ENCODE data around the gene UTS2R.
"Not testable (repeated sequence)": the region's sequence is repeated elsewhere in the genome, so short reads cannot be mapped to it uniquely, and the experiment has no call there.

UTS2R gene

DNA sequence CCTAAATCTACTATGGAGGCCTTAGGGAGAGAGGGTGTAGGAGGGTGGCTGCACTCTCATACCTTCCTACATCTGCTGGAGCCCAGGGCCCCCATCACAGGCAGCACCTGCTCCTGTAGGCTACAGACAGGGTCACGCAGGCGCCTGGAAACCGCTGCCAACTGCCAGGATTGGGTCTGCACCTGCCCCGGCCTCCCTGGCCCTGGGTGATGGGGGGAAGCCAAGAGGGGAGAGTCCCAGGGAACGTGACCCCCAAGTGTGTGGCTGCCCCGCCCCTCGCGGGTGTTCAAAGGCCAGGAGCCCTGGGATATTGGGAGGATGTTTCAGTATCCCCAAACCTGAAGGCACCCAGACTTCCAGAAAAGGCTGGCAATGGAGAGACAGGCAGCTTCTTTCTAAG, 18.1 kb upstream of the UTS2R start:
- no peak for DNase-seq (ENCODE audit: low read depth in 2 of 2, low spot score in 1 of 2)

DNA sequence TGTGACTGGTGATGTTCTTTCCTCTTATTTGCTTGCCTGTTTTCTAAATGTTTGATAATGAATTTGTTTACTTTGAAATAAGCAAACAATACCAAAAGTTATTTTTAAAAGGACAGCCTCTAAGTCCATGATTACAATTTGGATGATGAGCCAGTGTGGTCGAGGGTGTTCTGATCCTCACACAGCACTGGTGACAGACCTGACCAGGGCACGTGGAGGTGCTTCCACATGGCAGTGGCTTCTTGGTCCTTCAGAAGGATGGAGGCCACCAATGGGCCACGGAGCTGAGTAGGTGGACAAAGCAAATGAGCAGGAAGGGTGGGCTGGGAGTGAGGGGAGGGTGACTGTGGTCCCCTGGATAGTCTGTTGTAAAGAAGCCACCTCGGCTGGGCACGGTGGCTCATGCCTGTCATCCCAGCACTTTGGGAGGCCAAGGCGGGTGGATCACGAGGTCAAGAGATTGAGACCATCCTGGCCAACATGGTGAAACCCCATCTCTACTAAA, 16.7 kb upstream of the UTS2R start:
- DNase-seq (ENCODE audit: low read depth in 2 of 2, low spot score in 1 of 2): no peak

GRCh38 chr17:82355770-82356427, 15.7 kb upstream of the UTS2R start:
- DNase-seq (ENCODE audit: low read depth in 2 of 2, low spot score in 1 of 2): no peak

DNA sequence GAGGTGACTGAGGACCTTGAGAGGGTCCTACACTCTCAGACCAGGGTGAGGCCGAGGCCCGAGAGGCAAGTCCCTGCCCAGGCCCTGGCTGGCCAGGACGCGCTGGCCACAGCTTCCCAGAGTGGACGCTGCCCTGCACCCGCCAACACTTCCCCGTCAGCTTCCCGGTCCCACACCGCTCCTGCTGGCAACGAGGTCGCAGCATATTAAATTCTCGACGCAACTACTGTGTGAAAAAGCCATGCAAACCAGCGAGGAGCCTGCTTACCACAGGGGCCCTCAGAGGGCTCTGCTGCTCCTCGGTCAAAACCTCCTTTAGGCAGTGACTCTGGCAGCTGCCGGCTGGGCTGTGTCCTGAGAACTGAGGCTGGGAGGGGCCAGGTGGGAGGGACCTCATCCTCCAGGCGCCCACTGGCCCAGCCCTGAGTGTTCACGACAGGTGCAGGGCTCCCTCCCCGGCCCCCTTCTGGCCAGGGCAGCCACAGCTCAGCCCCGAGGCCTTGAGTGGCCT, 14.7 kb upstream of the UTS2R start:
- no peak for DNase-seq (ENCODE audit: low read depth in 2 of 2, low spot score in 1 of 2)

DNA sequence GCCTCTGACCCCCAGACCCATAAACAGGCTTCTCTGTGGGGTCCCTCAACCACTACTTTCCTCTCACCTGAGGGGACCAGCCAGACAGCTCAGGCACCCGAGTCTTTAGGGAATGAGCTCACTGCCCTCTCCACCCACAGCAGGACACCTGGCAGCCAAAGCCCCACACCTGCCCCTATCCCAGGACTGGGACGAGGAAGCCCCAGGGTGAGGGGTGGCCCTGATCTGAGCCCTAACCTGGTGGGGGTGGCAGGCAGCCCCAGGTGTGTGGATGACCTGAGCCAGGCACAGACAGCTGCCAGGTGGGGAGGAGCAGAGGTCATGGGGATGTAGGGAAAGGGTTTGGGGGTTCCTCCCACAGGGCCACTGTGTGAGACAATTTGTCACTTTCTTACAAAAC, 14.2 kb upstream of the UTS2R start:
- no peak for DNase-seq (ENCODE audit: low read depth in 2 of 2, low spot score in 1 of 2)

- DNase-seq (ENCODE audit: low read depth in 2 of 2, low spot score in 1 of 2): no peak
These were observed 12.9 kb upstream of the UTS2R start, which contains the start of gene TEX19 for GRCh38 chr17:82358465-82359350. Gene TEX19, plus strand, starts transcription at chr17:82359247. Its CDS starts 2,904 bp downstream, at chr17:82362151.

DNA sequence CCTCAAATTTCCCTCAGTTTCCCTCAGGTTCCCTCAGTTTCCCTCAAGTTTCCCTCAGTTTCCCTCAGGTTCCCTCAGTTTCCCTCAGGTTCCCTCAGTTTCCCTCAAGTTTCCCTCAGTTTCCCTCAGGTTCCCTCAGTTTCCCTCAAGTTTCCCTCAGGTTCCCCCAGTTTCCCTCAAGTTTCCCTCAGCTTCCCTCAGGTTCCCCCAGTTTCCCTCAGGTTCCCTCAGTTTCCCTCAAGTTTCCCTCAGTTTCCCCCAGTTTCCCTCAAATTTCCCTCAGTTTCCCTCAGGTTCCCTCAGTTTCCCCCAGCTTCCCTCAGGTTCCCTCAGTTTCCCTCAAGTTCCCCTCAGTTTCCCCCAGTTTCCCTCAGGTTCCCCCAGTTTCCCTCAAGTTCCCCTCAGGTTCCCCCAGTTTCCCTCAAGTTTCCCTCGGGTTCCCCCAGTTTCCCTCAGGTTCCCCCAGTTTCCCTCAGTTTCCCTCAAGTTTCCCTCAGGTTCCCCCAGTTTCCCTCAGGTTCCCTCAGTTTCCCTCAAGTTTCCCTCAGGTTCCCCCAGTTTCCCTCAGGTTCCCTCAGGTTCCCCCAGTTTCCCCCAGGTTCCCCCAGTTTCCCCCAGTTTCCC, 12.0 kb upstream of the UTS2R start:
- not testable (repeated sequence) for DNase-seq (ENCODE audit: low read depth in 2 of 2, low spot score in 1 of 2)

GRCh38 chr17:82361885-82362633, 9.5 kb upstream of the UTS2R start:
- DNase-seq (ENCODE audit: low read depth in 2 of 2, low spot score in 1 of 2): no peak

DNA sequence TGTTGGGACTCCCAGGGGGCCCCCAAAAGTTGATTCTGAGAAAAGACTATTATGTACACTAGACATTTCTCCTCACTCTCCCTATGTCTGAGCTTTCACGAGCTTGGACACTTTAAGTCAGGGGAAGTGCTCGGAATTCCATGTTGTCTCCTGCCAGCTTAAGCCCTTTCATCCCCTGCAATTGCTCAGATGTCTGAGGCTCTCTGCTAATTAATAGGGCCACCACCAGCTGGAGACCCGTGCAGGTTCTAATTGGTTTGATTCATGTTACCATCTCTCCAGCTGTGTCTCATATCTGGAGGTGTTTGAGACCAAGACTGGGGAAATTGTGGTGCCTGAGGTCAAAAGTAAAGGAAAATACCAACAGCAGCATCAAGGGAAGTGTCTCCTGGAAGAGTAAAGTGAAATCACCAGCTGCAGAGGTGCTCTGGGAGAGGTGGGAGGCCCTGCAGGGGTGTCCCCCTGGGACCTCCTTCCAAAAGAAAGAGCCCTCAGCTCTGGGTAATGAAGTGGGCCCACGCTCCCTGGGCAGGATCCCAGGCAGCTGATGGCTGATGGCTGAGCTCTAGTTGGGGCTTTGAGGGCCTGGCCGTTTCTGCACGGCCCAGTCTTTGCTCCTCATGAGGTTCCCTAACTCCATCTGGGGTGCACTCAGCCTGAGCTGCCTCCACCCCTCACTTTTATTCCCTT, 5.8 kb upstream of the UTS2R start:
- DNase-seq (ENCODE audit: low read depth in 2 of 2, low spot score in 1 of 2): no peak

GRCh38 chr17:82366749-82367148, 4.8 kb upstream of the UTS2R start:
- DNase-seq (ENCODE audit: low read depth in 2 of 2, low spot score in 1 of 2): no peak

GRCh38 chr17:82367724-82368524, 3.6 kb upstream of the UTS2R start:
- DNase-seq (ENCODE audit: low read depth in 2 of 2, low spot score in 1 of 2): no peak

GRCh38 chr17:82369211-82369610, 2.4 kb upstream of the UTS2R start:
- DNase-seq (ENCODE audit: low read depth in 2 of 2, low spot score in 1 of 2): no peak

DNA sequence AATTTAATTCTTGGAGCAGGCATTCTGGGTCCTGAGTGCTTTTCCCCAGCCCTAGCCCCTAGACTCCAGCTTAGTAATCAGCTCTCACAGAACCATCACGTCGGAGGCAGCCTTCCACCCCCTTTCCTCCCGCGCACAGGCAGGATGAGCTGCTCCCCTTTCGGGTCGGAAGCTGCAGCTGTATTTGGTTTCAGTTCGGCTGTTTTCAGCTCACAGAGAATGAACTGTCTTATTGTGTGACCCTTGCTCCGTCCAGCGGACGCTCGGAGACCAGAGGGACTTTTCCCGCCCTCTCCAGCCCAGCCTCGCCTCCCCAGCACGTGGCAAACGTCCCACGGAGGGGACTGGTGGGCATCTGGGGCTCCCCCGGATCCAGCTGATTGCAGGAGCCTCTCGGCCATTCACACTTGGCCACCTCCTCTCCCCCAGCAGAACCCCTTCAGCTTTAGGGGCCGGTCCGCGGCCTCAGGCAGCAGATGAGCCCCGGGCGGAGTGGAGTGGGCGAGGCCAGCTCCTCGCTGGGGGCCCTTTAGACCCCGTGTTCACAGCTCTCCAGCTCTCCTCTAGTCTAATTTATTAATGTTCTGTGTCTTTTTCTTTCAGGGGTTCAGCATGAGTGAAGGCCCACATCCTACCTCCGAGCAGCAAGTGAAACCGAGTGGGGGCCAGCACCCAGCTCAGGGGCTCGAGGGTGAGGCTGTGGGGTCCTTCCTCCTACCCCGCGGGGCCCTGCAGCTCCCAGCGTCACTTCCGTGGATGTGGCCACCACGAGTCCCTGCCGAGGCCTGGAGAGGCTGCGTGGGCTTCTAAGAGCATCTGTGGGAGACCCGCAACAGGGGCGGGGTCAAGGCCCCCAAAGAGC, 863 bp upstream of the UTS2R start:
- DNase-seq (ENCODE audit: low read depth in 2 of 2, low spot score in 1 of 2): no peak

DNA sequence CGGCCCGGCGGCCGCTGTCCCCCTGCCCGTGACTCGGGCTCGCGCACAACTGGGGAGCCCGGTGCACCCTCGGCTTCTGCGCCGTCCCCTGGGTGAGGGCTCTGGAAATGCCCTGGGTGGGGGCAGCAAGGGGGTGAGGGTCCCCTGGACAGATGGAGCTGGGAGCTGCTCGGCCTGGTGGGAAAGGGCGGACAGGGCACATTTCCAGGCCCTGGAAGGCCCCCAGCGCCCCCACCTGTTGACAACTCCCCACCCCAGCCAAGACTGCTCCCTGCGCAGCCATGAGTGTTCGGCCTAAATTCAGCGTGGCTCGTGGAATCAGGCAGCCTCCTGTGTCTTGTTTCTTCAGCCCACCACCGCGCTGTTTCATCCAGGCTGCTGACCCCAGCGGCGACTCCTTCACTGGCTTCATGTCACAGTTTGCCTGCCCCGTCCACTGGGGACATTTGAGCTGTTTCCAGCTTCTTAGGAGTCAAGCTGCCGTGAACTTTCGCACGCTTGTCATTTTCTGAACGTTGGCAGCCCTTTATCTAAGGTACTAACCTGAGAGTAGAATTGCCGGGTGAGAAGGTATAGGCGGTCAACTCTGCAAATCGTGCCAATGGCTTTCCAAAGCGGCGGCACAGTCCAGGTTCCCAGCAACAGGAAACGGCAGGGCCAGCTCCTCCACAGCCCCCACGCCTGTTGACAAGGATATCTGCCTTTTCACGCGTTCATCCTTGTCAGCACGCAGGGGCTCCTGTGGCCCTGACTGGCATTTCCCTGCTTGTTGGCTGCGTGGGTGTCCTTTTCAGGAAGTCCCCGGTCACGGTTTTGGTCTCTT, 895 bp downstream of the UTS2R start:
- DNase-seq (ENCODE audit: low read depth in 2 of 2, low spot score in 1 of 2): no peak

DNA sequence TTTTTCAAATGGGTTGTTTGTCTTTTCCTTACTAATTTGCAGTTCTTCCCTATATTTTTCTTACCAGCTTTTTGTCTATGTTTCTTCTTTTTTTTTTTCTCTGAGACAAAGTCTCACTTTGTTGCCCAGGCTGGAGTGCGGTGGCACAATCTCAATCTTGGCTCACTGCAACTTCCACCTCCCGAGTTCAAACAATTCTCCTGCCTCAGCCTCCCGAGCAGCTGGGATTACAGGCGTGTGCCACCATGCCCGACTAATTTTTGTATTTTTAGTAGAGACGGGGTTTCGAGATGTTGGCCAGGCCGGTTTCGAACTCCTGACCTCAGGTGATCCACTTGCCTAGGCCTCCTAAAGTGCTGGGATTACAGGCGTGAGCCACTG, 1.5 kb downstream of the UTS2R start:
- DNase-seq (ENCODE audit: low read depth in 2 of 2, low spot score in 1 of 2): not testable (repeated sequence)

DNA sequence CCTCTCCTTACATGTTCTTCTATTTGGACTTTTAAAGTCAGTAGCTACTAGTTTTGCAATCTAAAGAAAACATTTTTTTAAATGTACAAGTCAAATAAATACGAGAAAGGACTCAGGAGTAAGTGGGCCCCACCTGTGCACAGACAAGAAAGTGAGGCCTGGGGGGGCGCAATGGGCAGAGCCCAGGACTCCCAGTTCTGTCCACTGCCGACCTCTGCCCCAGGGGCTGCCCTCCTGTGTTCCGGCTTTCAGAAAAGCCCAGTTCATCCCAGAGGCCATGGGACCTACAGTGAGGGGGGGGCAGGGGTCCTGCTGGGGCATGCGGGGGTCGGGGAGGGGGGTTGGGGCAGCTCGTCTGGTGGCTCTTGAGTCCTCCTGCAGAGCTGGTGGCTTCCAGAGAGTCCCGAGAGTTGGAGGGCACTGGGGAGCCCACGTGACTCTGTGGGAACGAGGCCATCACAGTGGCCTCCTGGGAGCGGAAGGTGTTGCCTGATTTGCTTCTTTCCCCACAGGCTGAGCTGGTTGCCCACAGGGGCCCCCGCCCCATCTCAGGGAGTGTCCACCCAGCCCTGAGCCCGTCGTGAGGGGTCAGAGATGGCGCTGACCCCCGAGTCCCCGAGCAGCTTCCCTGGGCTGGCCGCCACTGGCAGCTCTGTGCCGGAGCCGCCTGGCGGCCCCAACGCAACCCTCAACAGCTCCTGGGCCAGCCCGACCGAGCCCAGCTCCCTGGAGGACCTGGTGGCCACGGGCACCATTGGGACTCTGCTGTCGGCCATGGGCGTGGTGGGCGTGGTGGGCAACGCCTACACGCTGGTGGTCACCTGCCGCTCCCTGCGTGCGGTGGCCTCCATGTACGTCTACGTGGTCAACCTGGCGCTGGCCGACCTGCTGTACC, 2.4 kb downstream of the UTS2R start:
- no peak for DNase-seq (ENCODE audit: low read depth in 2 of 2, low spot score in 1 of 2)

Data from stimulated activated CD8-positive, alpha-beta memory T cell treated with anti-CD3 and anti-CD28 coated beads, Interleukin-4, amount 100 ng/mL, for 4 hours (primary cell).